Adrenal gland (tissue), 12 donors: ENCODE results near the gene GALR3. TPM values are rescaled to one million over a fixed set of nuclear protein-coding genes. Genes with fewer than 3 reads are reported as not detected.

Experiments
- DNase-seq, 7 donors: peaks; one replicate each; pipeline ENCODE4 v3.0.0-alpha.2; 2019 to 2020
- H3K27ac ChIP-seq, 5 donors: fragments of 200-600 bp; sonication (generic) in 4 of 5; 1 replicate in 3 of 5; 2 replicates in 2 of 5; pipeline versions ENCODE4 v1.5.1 to v1.8.0; 2016 to 2020; ENCODE audit warnings: mild to moderate bottlenecking in 1 of 5
- H3K27me3 ChIP-seq: fragments of 200-600 bp; 2 replicates; pipeline ENCODE4 v1.8.0; 2021
- H3K36me3 ChIP-seq, 2 donors: fragments of 200-600 bp; replicated peaks in 1 of 2; 1 replicate in 1 of 2; 2 replicates in 1 of 2; pipeline versions ENCODE4 v1.5.1 to v1.8.0; 2018 to 2022
- H3K4me1 ChIP-seq, 2 donors: fragments of 200-600 bp; replicated peaks in 1 of 2; 1 replicate in 1 of 2; 2 replicates in 1 of 2; pipeline versions ENCODE4 v1.5.1 to v1.8.0; 2018 to 2021
- H3K4me3 ChIP-seq, 4 donors: fragments of 200-600 bp; sonication (generic) in 3 of 4; one replicate each; pipeline ENCODE4 v1.5.1; 2016 to 2018
- H3K9me3 ChIP-seq, 3 donors: fragments of 200-600 bp; sonication (generic) in 1 of 3; replicated peaks in 1 of 3; 1 replicate in 2 of 3; 2 replicates in 1 of 3; pipeline versions ENCODE4 v1.5.1 to v1.8.0; 2016 to 2021
- POLR2A ChIP-seq, 2 donors: fragments of 450-650 bp; IDR thresholded peaks; one replicate each; pipeline ENCODE4 v1.6.1; 2017; ENCODE audit warnings: antibody characterized with exemption in 2 of 2, mild to moderate bottlenecking in 2 of 2, moderate library complexity in 1 of 2
- WGBS, 4 donors: extraction: QIAGEN DNeasy Blood & Tissue Kit in 2 of 4; methylation state at CpG; one replicate each; pipeline versions ENCODE4 v1.1.5 to v1.1.7; 2013 to 2017; 5-methylcytosine and 5-hydroxymethylcytosine counted together
- intact Hi-C, 2 donors: fragments of 100-400 bp; cut with DNase I; formaldehyde crosslinking; loops; one replicate each; pipeline versions ENCODE4 v1.14.1 to v1.15.0; 2022 to 2023
- polyA plus RNA-seq, 3 donors: library from polyadenylated mRNA; stranded (reverse); fragments of 200-250 nt in 2 of 3; fragments of 350-450 nt in 1 of 3; fragmentation: Illumina TruSeq in 1 of 3; extraction: RNeasy Lipid Tissue Mini Kit (QIAGEN cat#74804) in 1 of 3; gene quantifications; one replicate each; pipeline ENCODE4 v1.2.3, GENCODE V29; 2013 to 2014
- total RNA-seq, 9 donors: library from RNA; depleted of rRNA in 4 of 9; stranded (reverse); fragments of >200 nt in 4 of 9; fragments of 120-200 nt in 1 of 9; fragmentation: NEBNext Ultra II Directional in 1 of 9; extraction: Animal tissue kit (Norgen Biotek cat#: 25700) in 1 of 9; gene quantifications; one replicate each; pipeline versions ENCODE4 v1.1.0 to v1.2.4, GENCODE V29; 2013 to 2023
- TF ChIP-seq, protein P1 (sequence below), 6 experiments: fragments of 450-650 bp in 4 of 6; fragments of 200-600 bp in 2 of 6; sonication (generic) in 1 of 6; IDR thresholded peaks; 1 replicate in 5 of 6; 2 replicates in 1 of 6; pipeline versions ENCODE4 v1.5.1 to v1.8.0; 2016 to 2021; ENCODE audit warnings: antibody characterized with exemption in 6 of 6, mild to moderate bottlenecking in 2 of 6, moderate library complexity in 1 of 6
- donor health status: healthy with polysubstance abuse.
- donor health status: Bipolar disorder and iron deficiency.
- donor health status: DM: yes; HTN: yes; CAD: no.
- donor health status: DM: no; HTN: no; CAD: no.
- donor health status: DM: no; HTN: no; CAD: no.
- donor health status: DM: yes; HTN: yes; CAD: no.

Gene GALR3
- total and polyA plus RNA-seq, 12 donors: 0.19 to 0.33 TPM; not detected in 10

DNA sequence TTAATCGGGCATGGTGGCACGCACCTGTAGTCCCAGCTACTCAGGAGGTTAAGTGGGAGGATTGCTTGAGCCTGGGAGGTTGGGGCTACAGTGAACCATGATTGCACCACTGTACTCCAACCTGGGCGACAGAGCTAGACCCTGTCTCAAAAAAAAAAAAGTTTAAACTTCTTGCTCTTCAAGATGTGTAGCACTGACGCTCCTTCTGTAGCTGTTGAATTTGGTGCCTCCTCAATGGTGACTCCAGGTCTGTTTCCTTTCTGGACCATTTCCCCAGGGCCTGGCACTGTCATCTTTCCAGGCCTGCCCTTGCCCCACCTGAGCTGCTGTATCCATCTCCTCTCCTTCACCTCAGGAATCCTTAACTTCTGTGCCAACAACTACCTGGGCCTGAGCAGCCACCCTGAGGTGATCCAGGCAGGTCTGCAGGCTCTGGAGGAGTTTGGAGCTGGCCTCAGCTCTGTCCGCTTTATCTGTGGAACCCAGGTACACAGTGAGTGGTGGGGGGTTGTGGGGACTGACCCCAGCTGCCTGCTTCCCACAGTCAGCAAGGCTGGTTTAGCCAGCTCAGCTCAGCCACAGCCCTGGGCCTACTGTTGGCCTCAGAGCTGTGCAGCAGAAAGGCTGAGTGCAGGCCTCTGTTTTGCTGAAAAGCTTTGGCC is 13.4 kb upstream of the GALR3 start:
- no peak for TF ChIP-seq POLR2A (IDR thresholded peaks at IDR 0.05)
- TF ChIP-seq, protein P1, sequence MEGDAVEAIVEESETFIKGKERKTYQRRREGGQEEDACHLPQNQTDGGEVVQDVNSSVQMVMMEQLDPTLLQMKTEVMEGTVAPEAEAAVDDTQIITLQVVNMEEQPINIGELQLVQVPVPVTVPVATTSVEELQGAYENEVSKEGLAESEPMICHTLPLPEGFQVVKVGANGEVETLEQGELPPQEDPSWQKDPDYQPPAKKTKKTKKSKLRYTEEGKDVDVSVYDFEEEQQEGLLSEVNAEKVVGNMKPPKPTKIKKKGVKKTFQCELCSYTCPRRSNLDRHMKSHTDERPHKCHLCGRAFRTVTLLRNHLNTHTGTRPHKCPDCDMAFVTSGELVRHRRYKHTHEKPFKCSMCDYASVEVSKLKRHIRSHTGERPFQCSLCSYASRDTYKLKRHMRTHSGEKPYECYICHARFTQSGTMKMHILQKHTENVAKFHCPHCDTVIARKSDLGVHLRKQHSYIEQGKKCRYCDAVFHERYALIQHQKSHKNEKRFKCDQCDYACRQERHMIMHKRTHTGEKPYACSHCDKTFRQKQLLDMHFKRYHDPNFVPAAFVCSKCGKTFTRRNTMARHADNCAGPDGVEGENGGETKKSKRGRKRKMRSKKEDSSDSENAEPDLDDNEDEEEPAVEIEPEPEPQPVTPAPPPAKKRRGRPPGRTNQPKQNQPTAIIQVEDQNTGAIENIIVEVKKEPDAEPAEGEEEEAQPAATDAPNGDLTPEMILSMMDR (IDR thresholded peaks at IDR 0.05): no peak
- Histone ChIP-seq H3K4me1 (peaks cover 29 to 33% of the 10 kb centered on the region in 2 donors), H3K27me3 (no peaks in the 10 kb centered on the region), H3K4me3 (no peak overlapping the region), H3K9me3 (no peaks in the 10 kb centered on the region), H3K27ac (no peak overlapping the region), H3K36me3 (no peaks in the 10 kb centered on the region)
- WGBS, 4 donors: 89 to 95% (median 94%) methylated on average over 5 of the region's 5 CpGs
- intact Hi-C loops: loop anchor here in 1 of 2 donors (10.0 kb wide), 2 partner anchors 125 to 155 kb away; no protein-coding TSS in a partner anchor
- no peak for DNase-seq

DNA sequence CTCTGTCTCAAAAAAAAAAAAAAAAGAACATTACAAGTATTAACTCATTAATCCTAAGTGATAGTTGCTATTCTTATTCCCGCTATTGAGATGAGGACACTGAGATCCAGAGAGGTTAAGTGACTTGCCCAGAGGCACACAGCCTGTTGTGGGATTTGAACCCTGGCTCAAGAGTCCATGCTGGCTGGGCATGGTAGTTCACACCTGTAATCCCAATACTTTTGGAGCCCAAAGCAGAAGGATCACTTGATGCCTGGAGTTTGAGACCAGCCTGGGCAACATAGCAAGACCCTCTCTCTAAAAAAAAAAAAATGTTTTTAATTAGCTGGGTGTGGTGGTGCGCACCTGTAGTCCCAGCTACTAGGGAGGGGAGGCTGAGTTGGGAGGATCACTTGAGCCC is 11.3 kb upstream of the GALR3 start:
- DNase-seq: no peak
- peaks cover 13 to 18% of the 10 kb centered on the region in 2 donors for H3K4me1 ChIP-seq
- H3K4me3 ChIP-seq: no peak overlapping the region
- H3K27me3 ChIP-seq: no peaks in the 10 kb centered on the region
- 93 to 95% (median 94%) methylated on average over 2 of the region's 2 CpGs for WGBS, 4 donors
- TF ChIP-seq POLR2A (IDR thresholded peaks at IDR 0.05): no peak
- no peaks in the 10 kb centered on the region for H3K9me3 ChIP-seq
- H3K27ac ChIP-seq: no peak overlapping the region
- intact Hi-C loops: loop anchor here in 1 of 2 donors (10.0 kb wide), 2 partner anchors 123 to 153 kb away; no protein-coding TSS in a partner anchor
- H3K36me3 ChIP-seq: peaks cover 0 to 6% of the 10 kb centered on the region in 2 donors

DNA sequence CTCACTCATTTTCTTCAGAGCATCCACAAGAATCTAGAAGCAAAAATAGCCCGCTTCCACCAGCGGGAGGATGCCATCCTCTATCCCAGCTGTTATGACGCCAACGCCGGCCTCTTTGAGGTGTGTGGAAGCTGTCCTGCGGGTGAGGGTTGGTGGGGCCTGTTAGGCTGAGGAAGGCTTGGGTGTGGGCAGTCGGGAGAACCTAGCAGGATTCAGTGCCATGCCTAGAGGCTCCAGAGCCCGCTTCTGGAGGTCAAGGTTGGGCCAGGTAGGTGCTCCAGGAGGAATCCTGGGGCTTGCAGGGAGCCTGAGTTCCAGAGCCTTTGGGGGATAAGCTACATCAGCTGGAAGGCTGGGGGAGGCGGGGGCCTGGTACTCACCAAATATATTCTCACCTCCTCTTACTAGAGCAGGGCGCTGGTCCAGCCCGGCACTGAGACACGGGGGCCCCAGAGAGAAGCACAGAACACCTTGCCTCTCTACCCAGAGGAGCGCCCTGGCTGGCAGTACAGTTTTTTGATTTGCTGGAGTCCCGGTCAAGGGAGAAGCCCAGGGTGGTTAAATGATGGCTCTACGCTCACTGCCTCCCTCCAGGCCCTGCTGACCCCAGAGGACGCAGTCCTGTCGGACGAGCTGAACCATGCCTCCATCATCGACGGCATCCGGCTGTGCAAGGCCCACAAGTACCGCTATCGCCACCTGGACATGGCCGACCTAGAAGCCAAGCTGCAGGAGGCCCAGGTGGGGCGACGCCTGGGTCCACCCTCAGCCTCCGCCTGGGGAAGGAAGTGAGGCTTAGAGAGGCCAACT is 10.1 kb upstream of the GALR3 start:
- Histone ChIP-seq H3K4me1 (peaks cover 12 to 16% of the 10 kb centered on the region in 2 donors), H3K9me3 (no peaks in the 10 kb centered on the region), H3K27me3 (no peaks in the 10 kb centered on the region), H3K4me3 (no peak overlapping the region), H3K27ac (no peak overlapping the region), H3K36me3 (peaks cover 0 to 6% of the 10 kb centered on the region in 2 donors)
- DNase-seq: no peak
- TF ChIP-seq, protein P1 (IDR thresholded peaks at IDR 0.05): no peak
- no peak for TF ChIP-seq POLR2A (IDR thresholded peaks at IDR 0.05)
- intact Hi-C loops: loop anchor here in 1 of 2 donors (10.0 kb wide), 2 partner anchors 122 to 152 kb away; no protein-coding TSS in a partner anchor
- WGBS, 4 donors: 93 to 95% (median 93%) methylated on average over 14 to 27 of the region's 27 CpGs

DNA sequence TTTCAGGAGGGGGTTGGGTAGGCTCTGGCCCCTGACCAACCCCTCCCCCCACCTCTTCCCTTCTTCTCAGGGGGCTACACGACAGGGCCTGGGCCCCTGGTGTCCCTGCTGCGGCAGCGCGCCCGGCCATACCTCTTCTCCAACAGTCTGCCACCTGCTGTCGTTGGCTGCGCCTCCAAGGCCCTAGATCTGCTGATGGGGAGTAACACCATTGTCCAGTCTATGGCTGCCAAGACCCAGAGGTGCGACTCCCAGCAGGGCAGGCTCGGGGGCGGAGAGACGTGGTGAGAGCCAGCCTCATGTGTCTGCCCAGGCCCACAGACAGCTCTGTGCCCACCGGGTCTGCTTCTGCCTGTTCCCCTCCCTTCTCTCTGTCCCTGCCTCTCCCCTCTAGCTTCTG is 7.6 kb upstream of the GALR3 start:
- H3K27ac ChIP-seq: no peak overlapping the region
- H3K4me3 ChIP-seq: no peak overlapping the region
- peaks cover 15 to 18% of the 10 kb centered on the region in 2 donors for H3K4me1 ChIP-seq
- 85 to 91% (median 89%) methylated on average over 4 to 12 of the region's 12 CpGs for WGBS, 4 donors
- no peak for DNase-seq
- H3K27me3 ChIP-seq: no peaks in the 10 kb centered on the region
- peaks cover 0 to 6% of the 10 kb centered on the region in 2 donors for H3K36me3 ChIP-seq
- no peaks in the 10 kb centered on the region for H3K9me3 ChIP-seq
- intact Hi-C loops: loop anchor here (5.0 to 10.0 kb wide), 3 partner anchors 47 to 149 kb away; no protein-coding TSS in a partner anchor
- TF ChIP-seq POLR2A (IDR thresholded peaks at IDR 0.05): no peak
- TF ChIP-seq, protein P1 (IDR thresholded peaks at IDR 0.05): no peak
